A549 (cell line): ENCODE data around the gene FIS1. TPM values are rescaled to one million over a fixed set of nuclear protein-coding genes. Genes with fewer than 3 reads are reported as not detected.

Experiments
- ATAC-seq, 2 experiments: fragments of 200-7000 bp in 1 of 2; fragments of >200 bp in 1 of 2; cut with Nextera tagmentation in 1 of 2; cut with Tn5 transposase in 1 of 2; 3 replicates each; pipeline versions ENCODE4 v1.8.0 to v1.9.1; 2018 to 2020; ENCODE audit warnings: mild to moderate bottlenecking in 1 of 2, moderate library complexity in 1 of 2
- CTCF ChIA-PET: fragments of 300-600 bp; sonication (Branson Sonifier 250); formaldehyde crosslinking; extraction: SDS; loops from one replicate; lab custom pipeline; 2021; ENCODE audit warnings: antibody characterized with exemption, inconsistent platforms; lab: Yijun Ruan, JAX
- POLR2A ChIA-PET: fragments of 350-600 bp; formaldehyde crosslinking; extraction: SDS; loops from one replicate; lab custom pipeline; 2021; ENCODE audit warnings: antibody characterized with exemption, inconsistent platforms; lab: Yijun Ruan, JAX
- DNase-seq, 2 experiments: peaks; one replicate each; pipeline versions ENCODE4 v3.0.0 to v3.0.0-alpha.2; 2011 to 2016; ENCODE audit warnings: low read depth in 1 of 2, low spot score in 1 of 2
- FAIRE-seq: peaks from 2 replicates; lab custom pipeline; 2011; peaks lifted over from hg19 to GRCh38; lab: Jason Lieb, UNC
- H3K27ac ChIP-seq, 2 experiments: fragments of >200 bp; sonication (Bioruptor Twin); formaldehyde crosslinking; 3 replicates each; pipeline ENCODE4 v1.5.1; 2016 to 2017
- H3K4me1 ChIP-seq: fragments of >200 bp; sonication (Bioruptor Twin); formaldehyde crosslinking; 3 replicates; pipeline ENCODE4 v1.6.1; 2016
- H3K4me2 ChIP-seq: fragments of >200 bp; sonication (Bioruptor Twin); formaldehyde crosslinking; 3 replicates; pipeline ENCODE4 v1.6.1; 2016
- H3K4me3 ChIP-seq: fragments of >200 bp; sonication (Bioruptor Twin); formaldehyde crosslinking; 3 replicates; pipeline ENCODE4 v1.5.1; 2016
- H3K9me3 ChIP-seq: fragments of >200 bp; sonication (Bioruptor Twin); formaldehyde crosslinking; 3 replicates; pipeline ENCODE4 v1.6.1; 2016
- CBX8 ChIP-seq: fragments of 200-600 bp; sonication (generic); IDR thresholded peaks from 2 replicates; pipeline ENCODE4 v1.6.1; 2016
- CEBPB ChIP-seq, 2 experiments: fragments of >200 bp in 1 of 2; sonication (Bioruptor Twin) in 1 of 2; formaldehyde crosslinking in 1 of 2; IDR thresholded peaks; 2 replicates each; pipeline ENCODE4 v1.6.1; 2012 to 2016
- CTCF ChIP-seq: fragments of >200 bp; sonication (Bioruptor Twin); formaldehyde crosslinking; IDR thresholded peaks from 3 replicates; pipeline ENCODE4 v1.5.1; 2016
- E2F6 ChIP-seq: IDR thresholded peaks from 2 replicates; pipeline ENCODE4 v1.6.1; 2012; ENCODE audit warnings: low read depth, borderline replicate concordance
- ESRRA ChIP-seq: fragments of 150-350 bp; IDR thresholded peaks from 2 replicates; pipeline ENCODE4 v1.6.1; 2014; ENCODE audit warnings: mild to moderate bottlenecking, low read length, borderline replicate concordance
- FOSL2 ChIP-seq, 2 experiments: fragments of 450-650 bp in 1 of 2; fragments of >200 bp in 1 of 2; sonication (Bioruptor Twin) in 1 of 2; formaldehyde crosslinking; IDR thresholded peaks; 2 replicates each; pipeline versions ENCODE4 v1.5.0 to v1.6.1; 2016 to 2020; ENCODE audit warnings: mild to moderate bottlenecking in 1 of 2, moderate library complexity in 1 of 2
- HOXB13 ChIP-seq: fragments of 250-450 bp; sonication (Bioruptor Pico); IDR thresholded peaks from 2 replicates; pipeline ENCODE4 v1.5.0; 2020; ENCODE audit warnings: low read depth, mild to moderate bottlenecking, moderate library complexity
- JUNB ChIP-seq: fragments of >200 bp; sonication (Bioruptor Twin); formaldehyde crosslinking; IDR thresholded peaks from 2 replicates; pipeline ENCODE4 v1.6.1; 2016
- MAFK ChIP-seq: fragments of 450-650 bp; IDR thresholded peaks from 2 replicates; pipeline ENCODE4 v1.6.1; 2014; ENCODE audit not compliant: partially characterized antibody
- MYC ChIP-seq: IDR thresholded peaks from 2 replicates; pipeline ENCODE4 v1.6.1; 2012; ENCODE audit warnings: mild to moderate bottlenecking, inconsistent platforms, low read length, improper control_type of control experiment, borderline replicate concordance
- NPAS2 ChIP-seq: fragments of 250-450 bp; sonication (Bioruptor Pico); IDR thresholded peaks from 2 replicates; pipeline ENCODE4 v1.8.0; 2022; ENCODE audit warnings: mild to moderate bottlenecking, moderate library complexity, borderline replicate concordance
- PHF8 ChIP-seq: fragments of 200-600 bp; sonication (generic); IDR thresholded peaks from 2 replicates; pipeline ENCODE4 v1.6.1; 2016; ENCODE audit warnings: low read depth, mild to moderate bottlenecking, antibody characterized with exemption, moderate library complexity, borderline replicate concordance
- RCOR1 ChIP-seq: fragments of 150-350 bp; IDR thresholded peaks from 2 replicates; pipeline ENCODE4 v1.6.1; 2014; ENCODE audit warnings: antibody characterized with exemption, low read length, low read depth
- RNF2 ChIP-seq: fragments of 200-600 bp; sonication (generic); IDR thresholded peaks from 2 replicates; pipeline ENCODE4 v1.6.1; 2016; ENCODE audit warnings: low read depth, mild to moderate bottlenecking, antibody characterized with exemption, moderate library complexity, borderline replicate concordance
- SMC3 ChIP-seq: fragments of >200 bp; sonication (Bioruptor Twin); formaldehyde crosslinking; IDR thresholded peaks from 3 replicates; pipeline ENCODE4 v1.6.1; 2018; ENCODE audit warnings: inconsistent platforms
- WGBS: methylation state at CpG from one replicate; pipeline ENCODE4 v1.1.6; 2017; ENCODE audit errors: missing lambda C conversion rate; 5-methylcytosine and 5-hydroxymethylcytosine counted together
- polyA plus RNA-seq, 4 experiments: library from polyadenylated mRNA; depleted of rRNA in 3 of 4; stranded (reverse); fragments of >200 nt; fragmentation: RNase III in 1 of 4; extraction: RNeasy Plus Mini Kit Qiagen cat#74134 plus additional on column Dnase treatment in 1 of 4; gene quantifications; 2 replicates in 3 of 4; 3 replicates in 1 of 4; pipeline ENCODE4 v1.2.3, GENCODE V29; 2011 to 2017

Gene FIS1
- polyA plus RNA-seq, 2 of the 4 experiments (the other 2 are of a cell fraction), result 111 to 155 TPM

- TF ChIP-seq NPAS2 (no peak), E2F6 (0 out of 2 replicates have a peak, but pooled peaks have one; percentile 61)
- Histone ChIP-seq H3K4me2 (peak overlapping the region; percentile 91), H3K4me1 (peaks cover 17% of the 10 kb centered on the region), H3K9me3 (no peaks in the 10 kb centered on the region), H3K27ac (peak overlapping the region; percentile 90 to 98), H3K4me3 (peak overlapping the region; percentile 97)
- POLR2A ChIA-PET, result interaction anchor here (0.6 to 1.7 kb wide), 11 partner anchors 12 to 511 kb away, joined by 3 to 15 read pairs (median 4); partner anchors contain the start of genes FIS1, TRIM56 and UFSP1
- CTCF ChIA-PET, result interaction anchor here (0.8 to 6.8 kb wide), 15 partner anchors 10 to 322 kb away, joined by 3 to 49 read pairs (median 6); partner anchors contain the start of genes ACHE, CLDN15, FIS1 and MOGAT3
- DNase-seq (no peak), FAIRE-seq (no peak), ATAC-seq (peak in 1 of 2 experiments; percentile 44; a peak in 4 of 6 replicates)
- 8% methylated on average over 10 of the region's 34 CpGs for WGBS
These were observed 28.0 kb downstream of the FIS1 start for GRCh38 chr7:101216860-101217387.

GRCh38 chr7:101216001-101216859 lies 28.7 kb downstream of the FIS1 start:
- ChIA-PET POLR2A (no interaction called here), CTCF (interaction anchor here (1.2 to 6.8 kb wide), 9 partner anchors 9 to 321 kb away, joined by 3 to 49 read pairs (median 6); partner anchors contain the start of genes ACHE and FIS1)
- peaks cover 17% of the 10 kb centered on the region for H3K4me1 ChIP-seq
- H3K9me3 ChIP-seq, result no peaks in the 10 kb centered on the region
- ATAC-seq, result peak in 1 of 2 experiments; percentile 2; a peak in 2 of 6 replicates
- peak overlapping the region; percentile 90 to 98 for H3K27ac ChIP-seq
- H3K4me3 ChIP-seq, result peak overlapping the region; percentile 97
- TF ChIP-seq FOSL2 (IDR thresholded peaks at IDR 0.05) (no peak), FOSL2 (CRISPR knock-in tag; IDR thresholded peaks at IDR 0.05) (no peak), MAFK (peak; percentile 36)
- no peak for DNase-seq
- FAIRE-seq, result no peak
- WGBS, result 82% methylated on average over 31 of the region's 31 CpGs
- peak overlapping the region; percentile 91 for H3K4me2 ChIP-seq

- TF ChIP-seq RNF2, result no peak
- no peak for TF ChIP-seq CTCF
- TF ChIP-seq JUNB, result no peak
- TF ChIP-seq MAFK, result no peak
- no peak for TF ChIP-seq RCOR1
- no peak for TF ChIP-seq PHF8
- no peak for TF ChIP-seq HOXB13
- TF ChIP-seq CBX8, result no peak
- no peak for TF ChIP-seq ESRRA
- no peak for TF ChIP-seq FOSL2 (IDR thresholded peaks at IDR 0.05)
- TF ChIP-seq FOSL2 (CRISPR knock-in tag; IDR thresholded peaks at IDR 0.05), result no peak
- no peak for TF ChIP-seq SMC3
- TF ChIP-seq CEBPB (IDR thresholded peaks at IDR 0.05), result no peak
- no peak for TF ChIP-seq MYC
- DNase-seq (no peak), ATAC-seq (no peak), FAIRE-seq (no peak)
- 97% methylated on average over 6 of the region's 8 CpGs for WGBS
- Histone ChIP-seq H3K4me2 (no peak overlapping the region), H3K9me3 (no peaks in the 10 kb centered on the region), H3K4me3 (no peak overlapping the region), H3K27ac (no peak overlapping the region), H3K4me1 (peaks cover 13% of the 10 kb centered on the region)
- ChIA-PET CTCF (interaction anchor here (1.0 to 2.0 kb wide), 3 partner anchors 19 to 246 kb away, joined by 3 to 10 read pairs (median 3); no protein-coding TSS in a partner anchor), POLR2A (no interaction called here)
These were observed 32.9 kb downstream of the FIS1 start for GRCh38 chr7:101212014-101212413.
